Brain microvascular endothelial cell (primary cell): ENCODE measurements around the gene VPS33B.
A peak's percentile ranks its signal among the peaks of the same experiment; 100 is the strongest.
"Not testable (repeated sequence)": the region's sequence is repeated elsewhere in the genome, so short reads cannot be mapped to it uniquely, and the experiment has no call there.

Experiments used
- DNase-seq: peaks from one replicate; pipeline ENCODE4 v3.0.0-alpha.2; 2020
- H3K27ac ChIP-seq: fragments of 250-450 bp; sonication (Bioruptor Pico); 2 replicates; pipeline ENCODE4 v1.5.1; 2020; ENCODE audit warnings: mild to moderate bottlenecking, moderate library complexity
- H3K27me3 ChIP-seq: fragments of 250-450 bp; sonication (Bioruptor Pico); replicated peaks from 2 replicates; pipeline ENCODE4 v1.5.1; 2020; ENCODE audit warnings: mild to moderate bottlenecking
- H3K36me3 ChIP-seq: fragments of 250-450 bp; sonication (Bioruptor Pico); replicated peaks from 2 replicates; pipeline ENCODE4 v1.5.1; 2020; ENCODE audit warnings: mild to moderate bottlenecking
- H3K4me3 ChIP-seq: 2 replicates; pipeline ENCODE4 v1.5.1; 2011; ENCODE audit warnings: low read depth, mild to moderate bottlenecking, control low read depth, low read length, moderate library complexity
- in situ Hi-C: cut with HindIII; loops from 2 replicates; pipeline ENCODE4 v1.10.0; 2017; ENCODE audit warnings: low sequenced_read_pairs, low pct_ligation_motif_present
- TF ChIP-seq, protein P1 (sequence below): IDR thresholded peaks from 2 replicates; pipeline ENCODE4 v1.5.1; 2011; ENCODE audit warnings: low read depth, mild to moderate bottlenecking, moderate library complexity, low read length, control low read depth, inconsistent platforms; ENCODE audit errors: missing control alignments

The VPS33B gene

DNA sequence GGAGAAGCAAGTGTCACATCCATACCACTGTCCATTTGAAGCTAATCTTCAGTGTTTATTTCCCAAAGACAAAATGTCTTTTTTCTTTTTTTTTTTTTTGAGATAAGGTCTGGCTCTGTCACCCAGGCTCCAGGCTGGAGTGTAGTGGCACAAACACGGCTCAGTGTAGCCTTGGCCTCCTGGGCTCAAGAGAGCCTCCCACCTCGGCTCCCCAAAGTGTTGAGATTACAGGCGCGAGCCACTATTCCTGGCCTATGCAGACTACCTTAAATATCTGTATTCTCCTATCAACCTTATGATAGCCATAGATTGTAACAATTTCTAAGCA, 27.7 kb upstream of the VPS33B start:
- no peak overlapping the region for H3K4me3 ChIP-seq
- in situ Hi-C loops = no loop called here
- H3K36me3 ChIP-seq = no peaks in the 10 kb centered on the region
- H3K27ac ChIP-seq = no peak overlapping the region
- H3K27me3 ChIP-seq = peaks cover 5% of the 10 kb centered on the region
- DNase-seq = no peak
- TF ChIP-seq, protein P1, sequence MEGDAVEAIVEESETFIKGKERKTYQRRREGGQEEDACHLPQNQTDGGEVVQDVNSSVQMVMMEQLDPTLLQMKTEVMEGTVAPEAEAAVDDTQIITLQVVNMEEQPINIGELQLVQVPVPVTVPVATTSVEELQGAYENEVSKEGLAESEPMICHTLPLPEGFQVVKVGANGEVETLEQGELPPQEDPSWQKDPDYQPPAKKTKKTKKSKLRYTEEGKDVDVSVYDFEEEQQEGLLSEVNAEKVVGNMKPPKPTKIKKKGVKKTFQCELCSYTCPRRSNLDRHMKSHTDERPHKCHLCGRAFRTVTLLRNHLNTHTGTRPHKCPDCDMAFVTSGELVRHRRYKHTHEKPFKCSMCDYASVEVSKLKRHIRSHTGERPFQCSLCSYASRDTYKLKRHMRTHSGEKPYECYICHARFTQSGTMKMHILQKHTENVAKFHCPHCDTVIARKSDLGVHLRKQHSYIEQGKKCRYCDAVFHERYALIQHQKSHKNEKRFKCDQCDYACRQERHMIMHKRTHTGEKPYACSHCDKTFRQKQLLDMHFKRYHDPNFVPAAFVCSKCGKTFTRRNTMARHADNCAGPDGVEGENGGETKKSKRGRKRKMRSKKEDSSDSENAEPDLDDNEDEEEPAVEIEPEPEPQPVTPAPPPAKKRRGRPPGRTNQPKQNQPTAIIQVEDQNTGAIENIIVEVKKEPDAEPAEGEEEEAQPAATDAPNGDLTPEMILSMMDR = no peak

DNA sequence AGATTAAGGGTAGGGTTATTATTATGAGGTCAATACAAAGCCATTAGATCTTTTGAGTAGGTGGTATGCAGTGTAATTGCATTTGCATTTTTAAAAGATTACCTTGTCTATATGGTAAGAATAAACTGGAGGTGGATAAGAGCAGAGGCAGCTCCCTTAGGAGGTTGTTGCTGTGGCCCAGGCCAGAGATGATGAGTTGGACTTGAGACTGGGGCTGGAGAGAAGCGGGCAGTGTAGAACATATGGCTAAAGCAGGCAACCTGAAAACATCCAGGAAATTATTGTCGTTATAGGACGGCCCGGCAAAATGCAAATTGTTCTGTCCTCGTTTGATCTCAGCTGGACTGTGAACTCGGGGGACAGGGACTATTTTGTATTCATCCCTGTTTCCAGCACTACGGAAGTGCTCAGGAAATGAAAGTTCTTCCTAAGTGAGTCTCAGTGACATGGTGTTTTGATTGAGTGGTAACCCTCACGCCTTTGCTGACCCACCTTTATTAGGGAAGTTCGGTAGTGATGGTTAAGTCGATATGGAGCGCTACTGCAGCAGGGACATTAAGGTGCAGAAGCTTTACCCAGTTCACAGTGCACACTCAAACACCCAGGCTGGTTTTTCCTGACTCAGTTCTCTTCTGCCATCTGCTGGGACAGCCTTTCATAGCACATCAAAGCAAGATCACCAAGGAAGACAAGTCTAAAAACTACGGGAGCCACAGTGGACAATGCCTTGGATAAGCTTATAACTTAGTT, 27.2 kb upstream of the VPS33B start:
- in situ Hi-C loops = no loop called here
- no peaks in the 10 kb centered on the region for H3K36me3 ChIP-seq
- H3K27me3 ChIP-seq = peaks cover 5% of the 10 kb centered on the region
- peak; percentile 77 for DNase-seq
- TF ChIP-seq, protein P1 = peak; percentile 83
- H3K27ac ChIP-seq = no peak overlapping the region
- H3K4me3 ChIP-seq = no peak overlapping the region

DNA sequence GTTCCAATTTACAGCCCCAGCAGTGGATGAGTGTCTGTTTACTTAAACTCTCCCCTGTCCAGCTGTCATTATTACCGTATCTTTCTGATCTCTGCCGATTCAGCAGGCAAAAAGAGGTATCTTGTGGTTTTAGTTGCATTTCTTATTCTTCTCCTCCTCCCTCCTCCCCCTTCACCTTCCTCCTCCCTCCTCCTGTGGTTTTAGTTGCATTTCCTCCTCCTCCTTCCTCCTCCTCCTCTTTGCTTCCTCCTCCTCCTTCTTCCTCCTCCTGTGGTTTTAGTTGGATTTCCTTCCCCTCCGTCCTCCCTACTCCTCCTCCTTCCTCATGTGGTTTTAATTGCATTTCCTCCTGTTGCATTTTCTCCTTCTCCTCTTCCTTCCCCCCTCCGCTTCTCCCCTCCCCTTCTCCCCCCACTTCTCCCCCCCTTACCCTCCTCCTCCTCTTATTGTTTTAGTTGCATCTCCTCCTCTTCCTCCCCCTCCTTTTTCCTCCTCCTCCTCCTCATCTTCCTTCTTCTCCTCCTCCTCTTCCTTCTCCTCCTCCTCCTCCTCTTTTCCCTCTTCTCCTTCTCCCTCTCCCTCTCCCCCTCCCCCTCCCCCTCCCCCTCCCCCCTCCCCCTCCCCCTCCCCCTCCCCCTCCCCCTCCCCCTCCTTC, 25.3 kb upstream of the VPS33B start:
- TF ChIP-seq, protein P1 = no peak
- Histone ChIP-seq H3K27me3 (peaks cover 3% of the 10 kb centered on the region), H3K27ac (no peak overlapping the region), H3K4me3 (no peak overlapping the region), H3K36me3 (no peaks in the 10 kb centered on the region)
- DNase-seq = no peak
- in situ Hi-C loops = no loop called here

DNA sequence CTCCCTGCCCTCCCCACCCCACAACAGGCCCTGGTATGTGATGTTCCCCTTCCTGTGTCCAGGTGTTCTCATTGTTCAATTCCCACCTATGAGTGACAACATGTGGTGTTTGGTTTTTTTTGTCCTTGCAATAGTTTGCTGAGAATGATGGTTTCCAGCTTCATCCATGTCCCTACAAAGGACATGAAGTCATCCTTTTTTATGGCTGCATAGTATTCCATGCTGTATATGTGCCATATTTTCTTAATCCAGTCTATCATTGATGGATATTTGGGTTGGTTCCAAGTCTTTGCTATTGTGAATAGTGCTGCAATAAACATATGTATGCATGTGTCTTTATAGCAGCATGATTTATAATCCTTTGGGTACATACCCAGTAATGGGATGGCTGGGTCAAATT, 23.7 kb upstream of the VPS33B start:
- H3K27me3 ChIP-seq, DNase-seq, H3K4me3 ChIP-seq, H3K36me3 ChIP-seq, H3K27ac ChIP-seq, in situ Hi-C loops: not testable (repeated sequence)

DNA sequence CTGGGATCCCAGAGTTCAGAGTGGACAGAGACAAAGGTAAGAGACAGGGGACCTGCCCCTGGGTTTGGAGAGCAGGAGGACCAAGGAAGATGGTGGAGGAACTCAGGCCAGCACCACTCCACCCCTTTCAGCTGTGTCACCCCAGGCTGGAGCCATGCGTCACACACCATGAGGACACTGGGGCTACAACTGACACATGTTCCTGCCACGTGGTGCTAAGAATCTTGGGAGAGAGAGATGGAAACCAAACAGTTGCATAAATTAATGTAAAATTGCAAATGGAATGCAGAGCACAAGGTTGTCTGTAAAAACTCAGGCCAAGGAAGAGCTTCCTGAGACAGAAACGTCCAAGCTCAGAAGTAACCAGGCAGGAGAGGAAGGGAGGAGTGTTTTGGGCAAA, 22.7 kb upstream of the VPS33B start:
- H3K4me3 ChIP-seq = no peak overlapping the region
- DNase-seq = no peak
- H3K36me3 ChIP-seq = no peaks in the 10 kb centered on the region
- TF ChIP-seq, protein P1 = no peak
- in situ Hi-C loops = no loop called here
- no peaks in the 10 kb centered on the region for H3K27me3 ChIP-seq
- H3K27ac ChIP-seq = no peak overlapping the region

DNA sequence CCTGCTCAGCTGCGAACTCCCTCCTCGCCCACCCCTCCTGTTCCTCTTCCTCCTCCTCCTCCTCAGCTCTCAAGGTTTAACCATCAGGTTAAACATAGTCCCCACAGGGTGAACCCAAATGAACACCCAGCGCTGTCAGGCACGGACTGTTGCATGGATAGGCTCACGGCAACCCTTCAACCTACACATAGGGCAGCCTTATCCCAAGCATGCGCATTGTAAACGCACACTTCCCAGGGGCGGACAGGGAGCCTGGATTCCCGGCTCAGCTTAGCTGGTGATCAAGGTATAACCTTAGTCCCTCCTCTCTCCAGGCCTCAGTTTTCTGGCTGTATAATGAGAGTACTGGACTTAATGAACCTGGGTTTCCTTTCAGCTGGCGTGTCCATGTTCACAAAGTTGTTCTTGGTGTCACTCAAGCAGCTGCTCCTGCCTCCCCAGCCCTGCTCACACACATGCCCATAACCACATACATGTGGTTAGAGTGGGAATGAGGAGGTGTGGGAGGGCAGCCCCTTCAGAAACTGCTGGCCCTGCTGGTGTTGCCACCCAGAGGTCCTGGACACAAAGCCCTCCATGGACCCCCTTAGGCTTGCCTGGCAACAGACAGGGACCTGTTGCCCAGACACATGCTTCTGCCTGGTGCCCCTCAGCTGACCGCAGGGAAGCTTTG, 20.9 kb upstream of the VPS33B start:
- Histone ChIP-seq H3K4me3 (no peak overlapping the region), H3K27ac (no peak overlapping the region)

More for the DNA sequence above, 20.9 kb upstream of the VPS33B start:
- in situ Hi-C loops = no loop called here
- H3K36me3 ChIP-seq = no peaks in the 10 kb centered on the region
- no peaks in the 10 kb centered on the region for H3K27me3 ChIP-seq
- DNase-seq = no peak
- TF ChIP-seq, protein P1 = no peak
